HEK293 (cell line): ENCODE measurements around the gene VAMP5.

Experiments used
- GLIS2 ChIP-seq: fragments of 450-650 bp; formaldehyde crosslinking; IDR thresholded peaks from 2 replicates; pipeline ENCODE4 v1.5.1; 2016; ENCODE audit warnings: missing biosample characterization, missing genetic modification characterization
- KLF16 ChIP-seq: fragments of 450-650 bp; formaldehyde crosslinking; IDR thresholded peaks from 2 replicates; pipeline ENCODE4 v1.5.1; 2017; ENCODE audit warnings: missing biosample characterization, missing genetic modification characterization
- RBAK ChIP-seq: fragments of 450-650 bp; formaldehyde crosslinking; IDR thresholded peaks from 2 replicates; pipeline ENCODE4 v1.5.1; 2016; ENCODE audit warnings: missing biosample characterization, missing genetic modification characterization
- REST ChIP-seq: fragments of 450-650 bp; formaldehyde crosslinking; IDR thresholded peaks from 2 replicates; pipeline ENCODE4 v1.5.1; 2016; ENCODE audit warnings: missing biosample characterization, missing genetic modification characterization
- SCRT2 ChIP-seq: fragments of 450-650 bp; formaldehyde crosslinking; IDR thresholded peaks from 2 replicates; pipeline ENCODE4 v1.5.1; 2016; ENCODE audit warnings: missing biosample characterization, missing genetic modification characterization
- SP2 ChIP-seq: fragments of 450-650 bp; formaldehyde crosslinking; IDR thresholded peaks from 2 replicates; pipeline ENCODE4 v1.5.1; 2016; ENCODE audit warnings: missing biosample characterization, missing genetic modification characterization
- SP3 ChIP-seq: fragments of 450-650 bp; formaldehyde crosslinking; IDR thresholded peaks from 2 replicates; pipeline ENCODE4 v1.5.1; 2016; ENCODE audit warnings: missing biosample characterization, missing genetic modification characterization
- ZFP3 ChIP-seq: fragments of 450-650 bp; formaldehyde crosslinking; IDR thresholded peaks from 2 replicates; pipeline ENCODE4 v1.5.1; 2016; ENCODE audit warnings: low read depth, missing biosample characterization, missing genetic modification characterization
- ZNF10 ChIP-seq: fragments of 450-650 bp; formaldehyde crosslinking; IDR thresholded peaks from 2 replicates; pipeline ENCODE4 v1.5.1; 2017; ENCODE audit warnings: missing biosample characterization, missing genetic modification characterization
- ZNF112 ChIP-seq: fragments of 450-650 bp; formaldehyde crosslinking; IDR thresholded peaks from 2 replicates; pipeline ENCODE4 v1.5.0; 2017; ENCODE audit warnings: missing biosample characterization, missing genetic modification characterization
- ZNF132 ChIP-seq: fragments of 450-650 bp; formaldehyde crosslinking; IDR thresholded peaks from 2 replicates; pipeline ENCODE4 v1.5.1; 2017; ENCODE audit warnings: missing biosample characterization, missing genetic modification characterization, borderline replicate concordance
- ZNF18 ChIP-seq: fragments of 450-650 bp; formaldehyde crosslinking; IDR thresholded peaks from 2 replicates; pipeline ENCODE4 v1.5.1; 2016; ENCODE audit warnings: missing biosample characterization, missing genetic modification characterization
- ZNF2 ChIP-seq: fragments of 450-650 bp; formaldehyde crosslinking; IDR thresholded peaks from 2 replicates; pipeline ENCODE4 v1.5.1; 2016; ENCODE audit warnings: missing biosample characterization, missing genetic modification characterization
- ZNF26 ChIP-seq: fragments of 450-650 bp; formaldehyde crosslinking; IDR thresholded peaks from 2 replicates; pipeline ENCODE4 v1.5.1; 2016; ENCODE audit warnings: missing biosample characterization, missing genetic modification characterization
- ZNF280D ChIP-seq: fragments of 450-650 bp; formaldehyde crosslinking; IDR thresholded peaks from 2 replicates; pipeline ENCODE4 v1.5.1; 2016; ENCODE audit warnings: missing biosample characterization, missing genetic modification characterization
- ZNF311 ChIP-seq: fragments of 450-650 bp; formaldehyde crosslinking; IDR thresholded peaks from 2 replicates; pipeline ENCODE4 v1.5.1; 2017; ENCODE audit warnings: missing biosample characterization, missing genetic modification characterization, borderline replicate concordance
- ZNF341 ChIP-seq: fragments of 450-650 bp; formaldehyde crosslinking; IDR thresholded peaks from 2 replicates; pipeline ENCODE4; 2016; ENCODE audit warnings: low read depth, missing biosample characterization, missing genetic modification characterization
- ZNF391 ChIP-seq: fragments of 450-650 bp; formaldehyde crosslinking; IDR thresholded peaks from 2 replicates; pipeline ENCODE4 v1.5.1; 2016; ENCODE audit warnings: low read depth, missing biosample characterization, missing genetic modification characterization, borderline replicate concordance
- ZNF423 ChIP-seq: fragments of 450-650 bp; formaldehyde crosslinking; IDR thresholded peaks from 2 replicates; pipeline ENCODE4 v1.5.1; 2016; ENCODE audit warnings: missing biosample characterization, missing genetic modification characterization
- ZNF426 ChIP-seq: fragments of 450-650 bp; formaldehyde crosslinking; IDR thresholded peaks from 2 replicates; pipeline ENCODE4 v1.5.1; 2017; ENCODE audit warnings: missing biosample characterization, missing genetic modification characterization, mild to moderate bottlenecking, inconsistent platforms, moderate library complexity
- ZNF571 ChIP-seq: fragments of 450-650 bp; formaldehyde crosslinking; IDR thresholded peaks from 2 replicates; pipeline ENCODE4 v1.5.0; 2017; ENCODE audit warnings: missing biosample characterization, missing genetic modification characterization
- ZNF626 ChIP-seq: fragments of 450-650 bp; sonication (Bioruptor Pico); formaldehyde crosslinking; IDR thresholded peaks from 2 replicates; pipeline ENCODE4 v1.5.1; 2018; ENCODE audit warnings: missing biosample characterization, missing genetic modification characterization, inconsistent platforms
- ZNF645 ChIP-seq: fragments of 450-650 bp; formaldehyde crosslinking; IDR thresholded peaks from 2 replicates; pipeline ENCODE4; 2016; ENCODE audit warnings: missing biosample characterization, missing genetic modification characterization
- ZNF677 ChIP-seq: fragments of 450-650 bp; IDR thresholded peaks from 2 replicates; pipeline ENCODE4 v1.5.0; 2018; ENCODE audit warnings: missing biosample characterization, mild to moderate bottlenecking, missing genetic modification characterization, moderate library complexity
- ZNF692 ChIP-seq: fragments of 450-650 bp; formaldehyde crosslinking; IDR thresholded peaks from 2 replicates; pipeline ENCODE4 v1.5.1; 2016; ENCODE audit warnings: missing biosample characterization, missing genetic modification characterization
- ZNF701 ChIP-seq: fragments of 450-650 bp; formaldehyde crosslinking; IDR thresholded peaks from 2 replicates; pipeline ENCODE4 v1.5.1; 2016; ENCODE audit warnings: missing biosample characterization, missing genetic modification characterization
- ZNF837 ChIP-seq: fragments of 450-650 bp; formaldehyde crosslinking; IDR thresholded peaks from 2 replicates; pipeline ENCODE4 v1.5.1; 2016; ENCODE audit warnings: missing biosample characterization, missing genetic modification characterization
- ZXDB ChIP-seq: fragments of 450-650 bp; formaldehyde crosslinking; IDR thresholded peaks from 2 replicates; pipeline ENCODE4 v1.5.1; 2016; ENCODE audit warnings: missing biosample characterization, missing genetic modification characterization

VAMP5 gene

GRCh38 chr2:85538507-85539360, 45.5 kb upstream of the VAMP5 start, which contains the start of gene MAT2A (continued):
- TF ChIP-seq ZNF426 (no peak), ZNF18 (tag by site-specific recombination) (no peak), ZNF692 (tag by site-specific recombination) (peak; percentile 73; the same call in 1 of the 2 replicates), ZNF423 (tag by site-specific recombination) (no peak), REST (tag by site-specific recombination) (0 out of 2 replicates have a peak, but pooled peaks have one; percentile 18), ZFP3 (no peak), SCRT2 (no peak), ZNF677 (tag by site-specific recombination) (no peak), ZNF391 (0 out of 2 replicates have a peak, but pooled peaks have one; percentile 12), KLF16 (tag by site-specific recombination) (peak; percentile 14), ZNF341 (tag by site-specific recombination) (peak; percentile 71), ZNF626 (no peak), RBAK (tag by site-specific recombination) (no peak), ZNF645 (tag by site-specific recombination) (no peak), ZNF701 (tag by site-specific recombination) (no peak), ZNF280D (tag by site-specific recombination) (no peak), GLIS2 (tag by site-specific recombination) (peak; percentile 100), SP2 (peak; percentile 68), ZNF132 (no peak), ZNF837 (tag by site-specific recombination) (no peak), ZNF2 (tag by site-specific recombination) (no peak; the same call in 1 of the 2 replicates), ZXDB (tag by site-specific recombination) (peak; percentile 82), SP3 (tag by site-specific recombination) (peak; percentile 69), ZNF112 (tag by site-specific recombination) (no peak), ZNF26 (tag by site-specific recombination) (no peak), ZNF571 (no peak), ZNF311 (no peak), ZNF10 (tag by site-specific recombination) (no peak)
